ENCODE results near the gene ALPL. TPM values are rescaled to one million over a fixed set of nuclear protein-coding genes. Genes with fewer than 3 reads are reported as not detected.
A peak's percentile ranks its signal among the peaks of the same experiment; 100 is the strongest.

The ALPL gene
- total RNA-seq, 1 donor from 2014 or later: 10.2 TPM

DNA sequence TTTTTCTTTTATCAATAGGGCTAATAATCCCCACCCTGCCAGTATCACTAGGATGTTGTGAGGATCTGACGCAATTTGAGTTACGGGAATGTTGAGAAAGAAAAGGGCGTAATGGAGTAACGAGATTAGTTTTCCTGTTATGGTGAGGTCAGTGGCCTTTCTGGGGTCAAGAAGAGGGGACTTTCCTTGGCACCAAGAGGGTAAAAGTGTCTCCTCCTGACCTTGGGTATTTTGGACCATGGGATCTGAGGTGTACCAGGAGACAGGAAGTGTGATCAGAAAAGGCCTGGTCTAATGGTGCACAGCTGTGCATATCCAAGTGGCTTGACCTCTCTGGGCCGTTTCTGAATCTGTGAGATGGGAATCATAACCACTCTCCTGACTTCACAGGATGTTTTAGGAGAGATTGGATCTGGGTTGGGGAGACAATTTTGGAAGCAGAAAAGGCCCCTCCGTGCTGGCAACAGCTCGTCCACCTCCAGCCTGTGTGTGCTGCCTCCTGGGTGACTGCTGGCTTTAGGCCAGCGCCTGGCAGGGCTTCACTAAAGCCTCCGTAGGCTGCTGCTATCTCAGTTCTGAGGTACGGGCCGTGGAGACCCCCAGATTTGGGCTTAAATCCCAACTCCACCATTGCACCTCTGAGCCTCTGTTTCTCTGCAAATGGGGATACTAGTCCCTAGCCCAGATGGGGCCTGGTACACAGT, 37.1 kb downstream of the ALPL start:
- H3K9me3 ChIP-seq (replicated peaks): no peaks in the 10 kb centered on the region
- no peaks in the 10 kb centered on the region for H3K27me3 ChIP-seq (ENCODE audit: low read depth)
- TF ChIP-seq, protein P1, sequence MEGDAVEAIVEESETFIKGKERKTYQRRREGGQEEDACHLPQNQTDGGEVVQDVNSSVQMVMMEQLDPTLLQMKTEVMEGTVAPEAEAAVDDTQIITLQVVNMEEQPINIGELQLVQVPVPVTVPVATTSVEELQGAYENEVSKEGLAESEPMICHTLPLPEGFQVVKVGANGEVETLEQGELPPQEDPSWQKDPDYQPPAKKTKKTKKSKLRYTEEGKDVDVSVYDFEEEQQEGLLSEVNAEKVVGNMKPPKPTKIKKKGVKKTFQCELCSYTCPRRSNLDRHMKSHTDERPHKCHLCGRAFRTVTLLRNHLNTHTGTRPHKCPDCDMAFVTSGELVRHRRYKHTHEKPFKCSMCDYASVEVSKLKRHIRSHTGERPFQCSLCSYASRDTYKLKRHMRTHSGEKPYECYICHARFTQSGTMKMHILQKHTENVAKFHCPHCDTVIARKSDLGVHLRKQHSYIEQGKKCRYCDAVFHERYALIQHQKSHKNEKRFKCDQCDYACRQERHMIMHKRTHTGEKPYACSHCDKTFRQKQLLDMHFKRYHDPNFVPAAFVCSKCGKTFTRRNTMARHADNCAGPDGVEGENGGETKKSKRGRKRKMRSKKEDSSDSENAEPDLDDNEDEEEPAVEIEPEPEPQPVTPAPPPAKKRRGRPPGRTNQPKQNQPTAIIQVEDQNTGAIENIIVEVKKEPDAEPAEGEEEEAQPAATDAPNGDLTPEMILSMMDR (IDR thresholded peaks at IDR 0.05; ENCODE audit: borderline replicate concordance): no peak
- no peak overlapping the region for H3K4me3 ChIP-seq
- no peaks in the 10 kb centered on the region for H3K36me3 ChIP-seq
- DNase-seq: peak; percentile 43
- intact Hi-C loops (cut with micrococcal nuclease): no loop called here
- H3K4me1 ChIP-seq: peaks cover 46% of the 10 kb centered on the region
- H3K27ac ChIP-seq (replicated peaks): no peak overlapping the region

DNA sequence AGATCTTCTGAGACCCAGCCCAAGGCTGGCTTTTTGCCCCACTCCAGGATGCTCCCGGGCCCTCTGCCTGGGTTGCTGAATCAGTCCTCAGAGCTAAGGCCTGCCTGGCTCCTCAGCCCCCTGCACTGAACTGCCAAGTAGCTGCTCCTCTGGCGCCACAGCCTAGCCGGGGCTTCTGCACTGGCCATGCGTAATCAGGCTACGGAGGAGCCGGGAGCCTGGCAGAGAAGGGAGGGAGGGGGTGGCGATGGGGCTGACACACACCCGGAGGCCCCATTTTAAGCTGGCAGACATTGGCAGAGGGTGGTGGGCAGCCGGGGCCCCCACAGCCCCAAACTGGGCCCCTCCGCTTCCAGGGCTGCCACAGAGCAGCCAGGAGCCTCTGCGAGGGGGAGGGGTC, 38.7 kb downstream of the ALPL start:
- intact Hi-C loops (cut with micrococcal nuclease): no loop called here
- TF ChIP-seq, protein P1 (IDR thresholded peaks at IDR 0.05; ENCODE audit: borderline replicate concordance): no peak
- no peaks in the 10 kb centered on the region for H3K9me3 ChIP-seq (replicated peaks)
- no peak for DNase-seq
- no peaks in the 10 kb centered on the region for H3K36me3 ChIP-seq
- no peak overlapping the region for H3K4me3 ChIP-seq
- H3K27ac ChIP-seq (replicated peaks): no peak overlapping the region
- no peaks in the 10 kb centered on the region for H3K27me3 ChIP-seq (ENCODE audit: low read depth)
- H3K4me1 ChIP-seq: peaks cover 37% of the 10 kb centered on the region

DNA sequence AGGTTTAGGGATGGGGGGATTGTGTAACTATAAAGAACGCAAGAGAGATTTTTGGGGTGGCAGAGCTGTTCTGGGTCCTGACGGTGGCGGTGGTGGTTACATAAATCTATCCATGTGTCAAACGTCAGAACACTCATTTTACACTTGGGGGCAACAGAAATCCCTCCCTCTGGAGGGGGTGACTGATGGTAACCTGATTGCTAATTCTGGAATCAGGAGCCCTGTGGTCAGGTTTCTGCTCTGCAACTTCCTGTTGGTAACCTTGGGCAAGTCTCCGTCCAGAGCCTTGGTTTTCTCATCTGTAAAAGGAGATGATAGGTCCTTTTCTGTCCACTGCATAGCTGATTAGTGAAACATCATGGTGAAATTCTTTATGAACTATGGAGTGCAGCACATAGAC, 40.9 kb downstream of the ALPL start:
- intact Hi-C loops (cut with micrococcal nuclease): no loop called here
- Histone ChIP-seq H3K27ac (replicated peaks) (no peak overlapping the region), H3K9me3 (replicated peaks) (no peaks in the 10 kb centered on the region), H3K27me3 (ENCODE audit: low read depth) (no peaks in the 10 kb centered on the region), H3K36me3 (no peaks in the 10 kb centered on the region), H3K4me1 (peaks cover 31% of the 10 kb centered on the region), H3K4me3 (no peak overlapping the region)
- TF ChIP-seq, protein P1 (IDR thresholded peaks at IDR 0.05; ENCODE audit: borderline replicate concordance): no peak
- DNase-seq: no peak

DNA sequence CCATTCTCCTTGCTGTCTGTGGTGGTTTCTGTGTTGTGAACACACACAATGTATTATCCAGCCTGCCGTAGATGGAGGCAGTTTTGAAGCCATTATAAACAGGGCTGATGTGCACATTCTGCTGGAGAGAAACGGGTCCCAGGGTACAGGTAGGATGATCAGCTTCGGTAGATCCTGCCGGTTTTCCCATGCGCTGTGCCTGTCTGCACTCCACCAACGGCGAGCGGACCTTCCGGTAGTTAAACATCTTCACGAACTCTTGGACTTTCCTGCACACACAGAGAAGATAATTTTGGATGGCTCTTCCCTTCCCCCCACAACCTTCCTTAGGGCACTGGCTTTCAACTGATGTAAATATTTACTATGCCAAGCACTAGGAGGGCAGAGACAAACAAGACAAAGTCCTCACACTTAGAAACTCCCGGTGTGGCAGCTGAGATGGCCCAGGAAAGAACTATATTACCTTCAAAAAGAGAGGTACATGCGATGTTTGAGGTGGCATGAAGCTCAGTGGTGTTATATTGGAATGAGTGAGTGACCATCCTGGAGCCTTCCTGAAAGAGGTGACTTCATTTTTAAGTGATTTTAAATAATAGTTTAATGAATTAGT, 41.7 kb downstream of the ALPL start:
- Histone ChIP-seq H3K4me1 (peaks cover 28% of the 10 kb centered on the region), H3K4me3 (no peak overlapping the region), H3K36me3 (no peaks in the 10 kb centered on the region), H3K27me3 (ENCODE audit: low read depth) (no peaks in the 10 kb centered on the region), H3K27ac (replicated peaks) (no peak overlapping the region), H3K9me3 (replicated peaks) (no peaks in the 10 kb centered on the region)
- DNase-seq: no peak
- intact Hi-C loops (cut with micrococcal nuclease): no loop called here
- TF ChIP-seq, protein P1 (IDR thresholded peaks at IDR 0.05; ENCODE audit: borderline replicate concordance): no peak

DNA sequence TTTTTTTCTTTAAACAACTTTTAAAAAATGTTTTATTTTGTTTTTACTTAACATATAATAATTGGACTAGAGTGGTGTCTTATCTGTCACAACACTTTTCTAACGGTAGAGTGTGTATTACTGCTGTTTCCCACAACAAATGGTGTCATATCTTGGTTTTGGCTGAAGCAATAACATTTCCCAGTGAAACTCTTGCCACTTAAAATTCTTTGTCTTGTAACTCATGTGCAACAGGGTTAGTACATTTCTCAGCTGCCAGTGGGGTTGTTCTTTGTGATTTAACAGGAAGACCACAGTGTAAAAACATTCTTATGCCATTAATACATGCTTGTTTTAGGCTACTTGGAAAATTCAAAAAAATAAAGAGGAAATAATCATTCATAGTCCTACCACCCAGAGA, 43.5 kb downstream of the ALPL start:
- no peak for DNase-seq
- intact Hi-C loops (cut with micrococcal nuclease): no loop called here
- Histone ChIP-seq H3K9me3 (replicated peaks) (no peaks in the 10 kb centered on the region), H3K4me3 (no peak overlapping the region), H3K27ac (replicated peaks) (peak overlapping the region; percentile 77), H3K36me3 (no peaks in the 10 kb centered on the region), H3K4me1 (peaks cover 18% of the 10 kb centered on the region), H3K27me3 (ENCODE audit: low read depth) (no peaks in the 10 kb centered on the region)
- TF ChIP-seq, protein P1 (IDR thresholded peaks at IDR 0.05; ENCODE audit: borderline replicate concordance): no peak

All from left ventricle myocardium inferior (tissue), 1 donor.